ENCODE results near the gene AFAP1.
A peak's percentile ranks its signal among the peaks of the same experiment; 100 is the strongest.

AFAP1 gene

DNA sequence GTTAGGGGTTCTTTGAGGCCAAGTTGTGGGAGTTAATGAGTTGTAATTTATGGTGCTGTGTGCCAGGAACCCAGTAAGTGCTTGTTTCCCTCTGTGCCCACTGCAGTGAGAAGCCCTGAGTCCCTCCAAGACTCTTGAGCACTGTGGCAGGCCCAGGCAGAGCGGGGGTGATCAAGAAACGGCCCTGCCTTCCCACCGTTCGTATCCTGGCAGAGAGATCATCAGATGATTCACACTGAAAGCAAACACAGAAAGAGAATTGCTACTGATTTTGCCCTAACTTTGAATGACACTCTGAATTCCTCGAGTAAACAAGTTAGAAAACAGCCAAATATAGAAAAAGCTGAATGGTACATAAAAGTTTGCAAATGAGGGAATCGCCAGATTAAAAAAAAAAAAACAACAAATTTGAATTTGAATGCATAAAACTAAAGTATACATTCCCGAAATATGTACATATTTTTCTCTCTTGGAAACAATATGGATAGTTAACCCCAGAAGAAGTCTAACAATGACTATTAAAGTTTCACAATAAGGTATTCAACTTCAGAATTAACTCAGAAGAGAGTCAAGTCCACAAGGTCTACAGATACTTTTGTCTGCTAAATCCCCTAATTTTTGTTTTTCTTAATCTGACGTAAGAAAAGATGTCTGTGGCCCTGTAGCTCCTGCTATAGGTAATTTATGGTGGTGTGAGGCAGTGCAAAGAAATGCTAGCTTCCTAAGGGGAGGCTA, 71.8 kb downstream of the AFAP1 start:
- Histone ChIP-seq H3K9me3 (ENCODE audit: control insufficient read depth, low read length) (no peaks in the 10 kb centered on the region), H3K4me3 (ENCODE audit: insufficient read depth, low read depth, low read length, poor library complexity, severe bottlenecking) (no peak overlapping the region), H3K4me1 (ENCODE audit: control insufficient read depth, insufficient read depth, low read length, poor library complexity, severe bottlenecking) (peaks cover 6% of the 10 kb centered on the region), H3K36me3 (ENCODE audit: control insufficient read depth, insufficient read depth, low read length) (no peaks in the 10 kb centered on the region), H3K27ac (ENCODE audit: insufficient read depth, low read length, poor library complexity, severe bottlenecking) (peak overlapping the region; percentile 5), H3K27me3 (replicated peaks; ENCODE audit: control insufficient read depth, insufficient read depth, low read length, poor library complexity, severe bottlenecking) (no peaks in the 10 kb centered on the region)
- no peak for DNase-seq

- Histone ChIP-seq H3K9me3 (ENCODE audit: control insufficient read depth, low read length) (no peaks in the 10 kb centered on the region), H3K4me1 (ENCODE audit: control insufficient read depth, insufficient read depth, low read length, poor library complexity, severe bottlenecking) (peaks cover 6% of the 10 kb centered on the region), H3K36me3 (ENCODE audit: control insufficient read depth, insufficient read depth, low read length) (no peaks in the 10 kb centered on the region), H3K27me3 (replicated peaks; ENCODE audit: control insufficient read depth, insufficient read depth, low read length, poor library complexity, severe bottlenecking) (no peaks in the 10 kb centered on the region), H3K4me3 (ENCODE audit: insufficient read depth, low read depth, low read length, poor library complexity, severe bottlenecking) (no peak overlapping the region), H3K27ac (ENCODE audit: insufficient read depth, low read length, poor library complexity, severe bottlenecking) (no peak overlapping the region)
- DNase-seq: no peak
Observed at GRCh38 chr4:7867191-7867590, 72.5 kb downstream of the AFAP1 start.

DNA sequence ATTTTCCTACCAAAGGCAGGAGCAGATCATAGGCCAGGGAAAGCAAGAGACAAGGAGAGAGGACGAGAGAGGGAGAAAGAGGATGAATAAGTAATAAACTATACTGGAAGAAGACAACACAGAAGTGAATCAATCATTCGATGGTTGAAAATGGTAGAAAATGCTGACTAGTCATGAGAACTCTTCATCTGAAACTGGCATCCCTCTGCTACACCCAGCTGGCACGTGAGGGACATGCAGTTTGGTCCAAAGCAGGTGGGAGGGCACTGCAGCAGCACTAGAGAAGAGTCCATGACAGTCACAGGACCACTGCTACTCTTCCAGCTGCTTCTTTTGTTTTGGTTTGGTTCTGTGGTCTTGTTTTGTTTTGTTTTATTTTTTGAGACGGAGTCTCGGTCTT, 74.1 kb downstream of the AFAP1 start:
- no peaks in the 10 kb centered on the region for H3K9me3 ChIP-seq (ENCODE audit: control insufficient read depth, low read length)
- H3K4me3 ChIP-seq (ENCODE audit: insufficient read depth, low read depth, low read length, poor library complexity, severe bottlenecking): no peak overlapping the region
- DNase-seq: no peak
- H3K27me3 ChIP-seq (replicated peaks; ENCODE audit: control insufficient read depth, insufficient read depth, low read length, poor library complexity, severe bottlenecking): no peaks in the 10 kb centered on the region
- H3K36me3 ChIP-seq (ENCODE audit: control insufficient read depth, insufficient read depth, low read length): no peaks in the 10 kb centered on the region
- H3K4me1 ChIP-seq (ENCODE audit: control insufficient read depth, insufficient read depth, low read length, poor library complexity, severe bottlenecking): peaks cover 6% of the 10 kb centered on the region
- no peak overlapping the region for H3K27ac ChIP-seq (ENCODE audit: insufficient read depth, low read length, poor library complexity, severe bottlenecking)

GRCh38 chr4:7864685-7865084, 75.0 kb downstream of the AFAP1 start:
- Histone ChIP-seq H3K4me3 (ENCODE audit: insufficient read depth, low read depth, low read length, poor library complexity, severe bottlenecking) (no peak overlapping the region), H3K27ac (ENCODE audit: insufficient read depth, low read length, poor library complexity, severe bottlenecking) (no peak overlapping the region), H3K9me3 (ENCODE audit: control insufficient read depth, low read length) (no peaks in the 10 kb centered on the region), H3K36me3 (ENCODE audit: control insufficient read depth, insufficient read depth, low read length) (no peaks in the 10 kb centered on the region), H3K4me1 (ENCODE audit: control insufficient read depth, insufficient read depth, low read length, poor library complexity, severe bottlenecking) (peaks cover 6% of the 10 kb centered on the region), H3K27me3 (replicated peaks; ENCODE audit: control insufficient read depth, insufficient read depth, low read length, poor library complexity, severe bottlenecking) (no peaks in the 10 kb centered on the region)
- no peak for DNase-seq

DNA sequence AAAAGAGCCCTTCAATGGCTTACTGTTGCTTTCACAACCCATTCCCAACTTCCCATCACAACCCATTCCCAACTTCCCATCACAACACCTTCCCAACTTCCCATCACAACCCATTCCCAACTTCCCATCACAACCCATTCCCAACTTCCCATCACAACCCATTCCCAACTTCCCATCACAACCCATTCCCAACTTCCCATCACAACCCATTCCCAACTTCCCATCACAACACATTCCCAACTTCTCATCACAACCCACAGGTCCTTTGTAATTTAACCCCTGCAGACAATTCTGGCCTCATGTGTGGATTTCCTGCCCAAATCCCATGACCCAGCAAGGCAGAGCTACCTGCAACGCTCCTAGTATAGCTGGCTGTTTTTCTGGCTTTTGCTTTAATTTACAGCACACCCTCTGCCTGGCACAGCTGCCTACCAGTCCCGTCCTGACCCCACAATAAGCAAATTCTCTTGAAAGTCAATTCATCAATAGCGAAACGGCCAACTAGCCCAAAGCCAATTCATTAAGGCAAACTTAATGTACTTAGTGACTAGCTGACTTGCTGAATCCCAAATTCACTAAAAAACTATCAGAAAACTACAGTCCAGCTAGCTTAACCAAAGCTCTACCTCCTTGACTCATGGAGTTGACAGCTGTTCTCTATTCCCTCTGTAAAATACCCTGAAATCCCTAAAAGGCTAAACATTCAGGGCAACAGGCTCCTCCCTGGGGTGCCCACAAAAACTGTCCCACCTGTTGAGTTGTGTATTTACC, 75.6 kb downstream of the AFAP1 start:
- H3K27ac ChIP-seq (ENCODE audit: insufficient read depth, low read length, poor library complexity, severe bottlenecking): no peak overlapping the region
- no peaks in the 10 kb centered on the region for H3K27me3 ChIP-seq (replicated peaks; ENCODE audit: control insufficient read depth, insufficient read depth, low read length, poor library complexity, severe bottlenecking)
- H3K4me1 ChIP-seq (ENCODE audit: control insufficient read depth, insufficient read depth, low read length, poor library complexity, severe bottlenecking): peaks cover 6% of the 10 kb centered on the region
- H3K4me3 ChIP-seq (ENCODE audit: insufficient read depth, low read depth, low read length, poor library complexity, severe bottlenecking): no peak overlapping the region
- no peak for DNase-seq
- H3K36me3 ChIP-seq (ENCODE audit: control insufficient read depth, insufficient read depth, low read length): no peaks in the 10 kb centered on the region
- H3K9me3 ChIP-seq (ENCODE audit: control insufficient read depth, low read length): no peaks in the 10 kb centered on the region

DNA sequence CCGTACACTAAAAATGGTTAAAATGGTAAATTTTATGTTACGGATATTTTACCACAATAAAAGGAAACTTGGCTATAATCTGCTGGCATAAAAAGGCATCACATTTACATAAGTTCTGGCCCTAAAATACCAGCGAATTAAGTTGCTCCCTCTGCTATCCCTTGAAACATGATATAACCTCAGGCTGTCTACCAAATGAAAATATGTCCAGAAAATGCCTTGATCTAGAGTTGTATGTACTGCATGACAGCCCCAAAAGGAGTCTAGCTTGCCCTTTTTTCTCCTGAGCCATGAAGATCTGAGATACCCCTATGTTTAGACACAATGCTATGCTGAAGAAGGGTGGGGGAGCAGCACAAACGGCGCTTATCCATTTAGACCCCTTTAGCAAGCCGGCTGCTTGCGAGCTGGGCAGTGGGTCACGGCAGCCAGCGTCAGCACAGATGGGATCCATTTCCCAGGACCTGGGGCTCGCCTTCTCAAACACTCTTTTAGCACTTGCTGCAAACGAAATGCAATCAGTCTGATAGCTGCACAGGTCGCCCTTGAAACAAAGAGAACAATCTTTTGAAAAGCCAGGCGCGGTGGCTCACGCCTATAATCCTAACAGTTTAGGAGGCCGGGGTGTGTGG, 77.0 kb downstream of the AFAP1 start:
- no peak overlapping the region for H3K4me3 ChIP-seq (ENCODE audit: insufficient read depth, low read depth, low read length, poor library complexity, severe bottlenecking)
- DNase-seq: no peak
- no peaks in the 10 kb centered on the region for H3K27me3 ChIP-seq (replicated peaks; ENCODE audit: control insufficient read depth, insufficient read depth, low read length, poor library complexity, severe bottlenecking)
- no peak overlapping the region for H3K27ac ChIP-seq (ENCODE audit: insufficient read depth, low read length, poor library complexity, severe bottlenecking)
- no peaks in the 10 kb centered on the region for H3K36me3 ChIP-seq (ENCODE audit: control insufficient read depth, insufficient read depth, low read length)
- H3K4me1 ChIP-seq (ENCODE audit: control insufficient read depth, insufficient read depth, low read length, poor library complexity, severe bottlenecking): peaks cover 5% of the 10 kb centered on the region
- H3K9me3 ChIP-seq (ENCODE audit: control insufficient read depth, low read length): no peaks in the 10 kb centered on the region

GRCh38 chr4:7861440-7861881, 78.2 kb downstream of the AFAP1 start:
- Histone ChIP-seq H3K4me1 (ENCODE audit: control insufficient read depth, insufficient read depth, low read length, poor library complexity, severe bottlenecking) (peaks cover 5% of the 10 kb centered on the region), H3K9me3 (ENCODE audit: control insufficient read depth, low read length) (no peaks in the 10 kb centered on the region), H3K27ac (ENCODE audit: insufficient read depth, low read length, poor library complexity, severe bottlenecking) (no peak overlapping the region), H3K4me3 (ENCODE audit: insufficient read depth, low read depth, low read length, poor library complexity, severe bottlenecking) (no peak overlapping the region), H3K27me3 (replicated peaks; ENCODE audit: control insufficient read depth, insufficient read depth, low read length, poor library complexity, severe bottlenecking) (no peaks in the 10 kb centered on the region), H3K36me3 (ENCODE audit: control insufficient read depth, insufficient read depth, low read length) (no peaks in the 10 kb centered on the region)
- no peak for DNase-seq

- no peak for DNase-seq
- H3K9me3 ChIP-seq (ENCODE audit: control insufficient read depth, low read length): no peaks in the 10 kb centered on the region
- H3K36me3 ChIP-seq (ENCODE audit: control insufficient read depth, insufficient read depth, low read length): no peaks in the 10 kb centered on the region
- H3K4me1 ChIP-seq (ENCODE audit: control insufficient read depth, insufficient read depth, low read length, poor library complexity, severe bottlenecking): peaks cover 8% of the 10 kb centered on the region
- H3K27me3 ChIP-seq (replicated peaks; ENCODE audit: control insufficient read depth, insufficient read depth, low read length, poor library complexity, severe bottlenecking): no peaks in the 10 kb centered on the region
- H3K27ac ChIP-seq (ENCODE audit: insufficient read depth, low read length, poor library complexity, severe bottlenecking): no peak overlapping the region
- H3K4me3 ChIP-seq (ENCODE audit: insufficient read depth, low read depth, low read length, poor library complexity, severe bottlenecking): no peak overlapping the region
Observed at GRCh38 chr4:7860600-7861163, 79.0 kb downstream of the AFAP1 start.

- peaks cover 20% of the 10 kb centered on the region for H3K4me1 ChIP-seq (ENCODE audit: control insufficient read depth, insufficient read depth, low read length, poor library complexity, severe bottlenecking)
- H3K27ac ChIP-seq (ENCODE audit: insufficient read depth, low read length, poor library complexity, severe bottlenecking): no peak overlapping the region
- no peaks in the 10 kb centered on the region for H3K27me3 ChIP-seq (replicated peaks; ENCODE audit: control insufficient read depth, insufficient read depth, low read length, poor library complexity, severe bottlenecking)
- no peaks in the 10 kb centered on the region for H3K9me3 ChIP-seq (ENCODE audit: control insufficient read depth, low read length)
- H3K4me3 ChIP-seq (ENCODE audit: insufficient read depth, low read depth, low read length, poor library complexity, severe bottlenecking): no peak overlapping the region
- DNase-seq: no peak
- H3K36me3 ChIP-seq (ENCODE audit: control insufficient read depth, insufficient read depth, low read length): no peaks in the 10 kb centered on the region
Observed at GRCh38 chr4:7859326-7859725, 80.3 kb downstream of the AFAP1 start.

DNA sequence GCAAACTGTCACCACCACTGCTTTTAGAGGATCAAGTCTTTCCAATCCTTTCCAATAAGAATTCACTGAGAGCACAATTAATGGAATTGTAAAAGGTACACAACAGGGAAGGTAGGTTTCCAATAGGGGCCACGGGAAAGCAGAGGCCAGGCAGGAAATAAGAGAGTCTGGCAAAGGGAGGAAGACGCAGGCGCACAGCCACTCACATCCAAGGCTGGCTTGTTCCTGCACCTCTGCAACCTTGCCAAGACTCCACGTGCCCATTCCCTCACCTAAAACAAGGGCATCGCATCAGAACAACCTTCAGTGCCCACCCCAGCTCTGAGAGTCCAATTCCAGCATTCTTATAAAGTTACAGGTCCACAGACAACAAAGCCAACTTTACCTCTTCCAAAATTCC, 81.2 kb downstream of the AFAP1 start:
- Histone ChIP-seq H3K27ac (ENCODE audit: insufficient read depth, low read length, poor library complexity, severe bottlenecking) (no peak overlapping the region), H3K9me3 (ENCODE audit: control insufficient read depth, low read length) (no peaks in the 10 kb centered on the region), H3K4me3 (ENCODE audit: insufficient read depth, low read depth, low read length, poor library complexity, severe bottlenecking) (no peak overlapping the region), H3K27me3 (replicated peaks; ENCODE audit: control insufficient read depth, insufficient read depth, low read length, poor library complexity, severe bottlenecking) (no peaks in the 10 kb centered on the region), H3K36me3 (ENCODE audit: control insufficient read depth, insufficient read depth, low read length) (no peaks in the 10 kb centered on the region), H3K4me1 (ENCODE audit: control insufficient read depth, insufficient read depth, low read length, poor library complexity, severe bottlenecking) (peaks cover 29% of the 10 kb centered on the region)
- DNase-seq: no peak
